ENCODE data around the gene DUSP16.

The DUSP16 gene

DNA sequence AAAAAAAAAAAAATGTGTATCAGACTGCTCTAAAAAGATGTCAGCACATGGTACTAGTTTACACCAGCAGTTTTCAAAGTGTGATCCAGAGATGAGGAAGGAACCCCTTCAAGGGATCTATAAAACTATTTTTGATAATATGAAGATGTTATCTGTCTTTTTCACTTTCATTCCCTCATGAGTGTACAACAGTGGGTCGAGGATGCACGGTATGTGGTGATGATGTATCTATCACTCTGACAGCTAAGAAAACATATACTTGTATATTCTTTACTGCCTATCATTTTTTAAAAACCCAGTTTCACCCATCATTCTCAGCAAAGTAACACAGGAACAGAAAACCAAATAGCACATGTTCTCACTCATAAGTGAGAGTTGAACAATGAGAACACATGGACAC is 12.4 kb downstream of the DUSP16 start:
- no peak overlapping the region for H3K4me3 ChIP-seq (ENCODE audit: low read length)
- no peak overlapping the region for H3K4me2 ChIP-seq (ENCODE audit: low read depth, low read length)
- H3K27ac ChIP-seq (ENCODE audit: low read length) = no peak overlapping the region
- H2AFZ ChIP-seq (ENCODE audit: low read length) = no peak overlapping the region
- no peaks in the 10 kb centered on the region for H3K9me2 ChIP-seq (replicated peaks; ENCODE audit: insufficient read depth, low read length)
- H3K79me2 ChIP-seq (ENCODE audit: low read length) = peaks cover 12% of the 10 kb centered on the region
- no peak overlapping the region for H3K9ac ChIP-seq (ENCODE audit: low read length)
- H3F3A ChIP-seq (ENCODE audit: insufficient read depth, low read length) = no peaks in the 10 kb centered on the region
- TF ChIP-seq CTCF (IDR thresholded peaks at IDR 0.05; ENCODE audit: low read length) = no peak
- TF ChIP-seq EZH2phosphoT487 (IDR thresholded peaks at IDR 0.05; ENCODE audit: low read length) = no peak
- TF ChIP-seq EZH2 (optimal IDR thresholded peaks at IDR 0.05; ENCODE audit: low read depth, low read length) = no peak
- no peaks in the 10 kb centered on the region for H3K9me3 ChIP-seq (replicated peaks; ENCODE audit: insufficient read depth, low read length)
- H3K4me1 ChIP-seq (ENCODE audit: low read length) = no peaks in the 10 kb centered on the region
- no peaks in the 10 kb centered on the region for H3K27me3 ChIP-seq (replicated peaks; ENCODE audit: insufficient read depth, low read length)
- no peaks in the 10 kb centered on the region for H4K20me1 ChIP-seq (ENCODE audit: insufficient read depth, low read length)
- no peak for DNase-seq
- H3K36me3 ChIP-seq (replicated peaks; ENCODE audit: insufficient read depth, low read length) = no peaks in the 10 kb centered on the region

DNA sequence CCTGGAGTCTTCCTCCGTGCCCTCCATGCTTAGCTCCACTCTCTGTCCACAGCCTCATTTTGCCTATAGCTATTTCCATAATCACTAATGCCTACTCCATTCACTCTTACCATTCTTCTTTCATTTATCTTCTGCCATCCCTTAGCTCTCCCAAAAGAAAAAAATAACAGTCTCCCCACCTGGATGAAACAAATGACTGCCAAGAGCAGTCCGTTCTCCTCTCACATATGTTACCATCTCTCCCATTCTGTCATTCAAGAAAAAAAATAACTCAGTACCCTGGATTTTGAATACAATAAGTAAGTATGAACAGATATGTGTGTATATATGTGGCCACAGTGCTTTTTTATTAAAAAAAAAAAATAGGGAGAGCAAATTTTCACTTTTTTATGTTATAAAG is 13.2 kb downstream of the DUSP16 start:
- H3K9me2 ChIP-seq (replicated peaks; ENCODE audit: insufficient read depth, low read length) = no peaks in the 10 kb centered on the region
- no peak overlapping the region for H3K4me2 ChIP-seq (ENCODE audit: low read depth, low read length)
- H3K4me3 ChIP-seq (ENCODE audit: low read length) = no peak overlapping the region
- H3K9me3 ChIP-seq (replicated peaks; ENCODE audit: insufficient read depth, low read length) = no peaks in the 10 kb centered on the region
- H3K4me1 ChIP-seq (ENCODE audit: low read length) = no peaks in the 10 kb centered on the region
- no peak overlapping the region for H2AFZ ChIP-seq (ENCODE audit: low read length)
- H4K20me1 ChIP-seq (ENCODE audit: insufficient read depth, low read length) = no peaks in the 10 kb centered on the region
- H3K27ac ChIP-seq (ENCODE audit: low read length) = no peak overlapping the region
- no peaks in the 10 kb centered on the region for H3K27me3 ChIP-seq (replicated peaks; ENCODE audit: insufficient read depth, low read length)
- 0 out of 2 replicates have a peak, but pooled peaks cover 5% of the 10 kb centered on the region for H3K79me2 ChIP-seq (ENCODE audit: low read length)
- no peak overlapping the region for H3K9ac ChIP-seq (ENCODE audit: low read length)
- H3K36me3 ChIP-seq (replicated peaks; ENCODE audit: insufficient read depth, low read length) = no peaks in the 10 kb centered on the region
- DNase-seq = no peak
- no peaks in the 10 kb centered on the region for H3F3A ChIP-seq (ENCODE audit: insufficient read depth, low read length)
- TF ChIP-seq EZH2 (optimal IDR thresholded peaks at IDR 0.05; ENCODE audit: low read depth, low read length) (no peak), CTCF (IDR thresholded peaks at IDR 0.05; ENCODE audit: low read length) (no peak), EZH2phosphoT487 (IDR thresholded peaks at IDR 0.05; ENCODE audit: low read length) (no peak)

DNA sequence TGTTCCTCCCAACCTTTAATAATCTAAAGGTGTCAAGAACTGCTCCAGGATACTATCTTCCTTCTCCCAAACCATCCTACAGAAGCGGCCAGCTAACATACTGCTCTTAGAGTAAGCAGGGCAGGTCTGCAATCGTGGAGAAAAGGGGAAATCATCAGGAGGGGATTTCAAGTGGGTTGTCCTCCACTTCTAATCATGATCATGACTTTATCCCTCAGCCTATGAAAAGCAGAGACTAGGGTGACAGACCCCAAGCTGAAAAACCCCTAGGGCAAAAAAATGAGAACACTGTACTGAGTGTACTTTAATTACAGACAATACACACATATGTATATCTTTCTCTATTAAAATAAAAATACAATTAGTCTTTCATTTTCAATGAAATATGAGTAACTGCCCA is 13.9 kb downstream of the DUSP16 start:
- no peak overlapping the region for H3K4me2 ChIP-seq (ENCODE audit: low read depth, low read length)
- no peaks in the 10 kb centered on the region for H4K20me1 ChIP-seq (ENCODE audit: insufficient read depth, low read length)
- no peaks in the 10 kb centered on the region for H3K9me3 ChIP-seq (replicated peaks; ENCODE audit: insufficient read depth, low read length)
- TF ChIP-seq EZH2phosphoT487 (IDR thresholded peaks at IDR 0.05; ENCODE audit: low read length) = no peak
- TF ChIP-seq CTCF (IDR thresholded peaks at IDR 0.05; ENCODE audit: low read length) = no peak
- TF ChIP-seq EZH2 (optimal IDR thresholded peaks at IDR 0.05; ENCODE audit: low read depth, low read length) = no peak
- H3F3A ChIP-seq (ENCODE audit: insufficient read depth, low read length) = no peaks in the 10 kb centered on the region
- no peak overlapping the region for H3K9ac ChIP-seq (ENCODE audit: low read length)
- H3K4me1 ChIP-seq (ENCODE audit: low read length) = no peaks in the 10 kb centered on the region
- H2AFZ ChIP-seq (ENCODE audit: low read length) = no peak overlapping the region
- H3K4me3 ChIP-seq (ENCODE audit: low read length) = no peak overlapping the region
- H3K79me2 ChIP-seq (ENCODE audit: low read length) = 0 out of 2 replicates have a peak, but pooled peaks cover 4% of the 10 kb centered on the region
- no peak overlapping the region for H3K27ac ChIP-seq (ENCODE audit: low read length)
- DNase-seq = no peak
- H3K27me3 ChIP-seq (replicated peaks; ENCODE audit: insufficient read depth, low read length) = no peaks in the 10 kb centered on the region
- H3K9me2 ChIP-seq (replicated peaks; ENCODE audit: insufficient read depth, low read length) = no peaks in the 10 kb centered on the region
- no peaks in the 10 kb centered on the region for H3K36me3 ChIP-seq (replicated peaks; ENCODE audit: insufficient read depth, low read length)

Data from MM.1S (cell line).